Endodermal cell (in vitro differentiated cells): ENCODE measurements around the gene CD69. TPM values are rescaled to one million over a fixed set of nuclear protein-coding genes. Genes with fewer than 3 reads are reported as not detected.

ENCODE experiments used
- DNase-seq: peaks from one replicate; pipeline ENCODE4 v3.0.0-alpha.2; 2017
- H3K27ac ChIP-seq: 2 replicates; pipeline ENCODE4 v1.5.1; 2013; ENCODE audit warnings: mild to moderate bottlenecking, low read depth, low read length, moderate library complexity
- H3K27me3 ChIP-seq: 2 replicates; pipeline ENCODE4 v1.6.1; 2013; ENCODE audit warnings: mild to moderate bottlenecking, low read length, moderate library complexity; ENCODE audit not compliant: insufficient read depth, control insufficient read depth, poor library complexity, severe bottlenecking
- H3K36me3 ChIP-seq: 2 replicates; pipeline ENCODE4 v1.7.0; 2013; ENCODE audit warnings: mild to moderate bottlenecking, low read length, moderate library complexity; ENCODE audit not compliant: control insufficient read depth, insufficient read depth
- H3K4me1 ChIP-seq: one replicate; pipeline ENCODE4 v1.7.0; 2013; ENCODE audit warnings: low read length; ENCODE audit not compliant: control insufficient read depth, insufficient read depth
- H3K4me3 ChIP-seq: 2 replicates; pipeline ENCODE4 v1.5.1; 2013; ENCODE audit warnings: mild to moderate bottlenecking, low read length, moderate library complexity
- H3K9ac ChIP-seq: 2 replicates; pipeline ENCODE4 v1.6.1; 2013; ENCODE audit warnings: mild to moderate bottlenecking, low read length, moderate library complexity; ENCODE audit not compliant: poor library complexity, severe bottlenecking; ENCODE audit errors: extremely low read depth
- H3K9me3 ChIP-seq: 2 replicates; pipeline ENCODE4 v1.6.1; 2013; ENCODE audit warnings: mild to moderate bottlenecking, low read length, moderate library complexity; ENCODE audit not compliant: control insufficient read depth
- H3K27ac Mint-ChIP-seq: 2 replicates; pipeline ENCODE4 v1.8.0; 2020; ENCODE audit warnings: mixed read lengths
- H3K27me3 Mint-ChIP-seq: 2 replicates; pipeline ENCODE4 v1.8.0; 2021; ENCODE audit warnings: mild to moderate bottlenecking, mixed read lengths; ENCODE audit not compliant: insufficient read depth
- H3K36me3 Mint-ChIP-seq: 2 replicates; pipeline ENCODE4 v1.8.0; 2020; ENCODE audit warnings: low read depth, mixed read lengths
- H3K4me1 Mint-ChIP-seq: 2 replicates; pipeline ENCODE4 v1.8.0; 2020; ENCODE audit warnings: mixed read lengths
- H3K4me3 Mint-ChIP-seq: 2 replicates; pipeline ENCODE4 v1.8.0; 2020; ENCODE audit warnings: mild to moderate bottlenecking, moderate library complexity, mixed read lengths
- H3K9me3 Mint-ChIP-seq: 2 replicates; pipeline ENCODE4 v1.8.0; 2020; ENCODE audit warnings: mild to moderate bottlenecking, mixed read lengths
- CTCF ChIP-seq: fragments of 200-600 bp; sonication (generic); conservative IDR thresholded peaks from 2 replicates; pipeline ENCODE4 v1.5.0; 2021; ENCODE audit warnings: antibody characterized with exemption, mild to moderate bottlenecking
- WGBS, 2 experiments: methylation state at CpG; one replicate each; pipeline versions ENCODE4 v1.1.5 to v1.1.7; 2013; ENCODE audit warnings: missing lambda C conversion rate in 2 of 2, mixed read lengths in 1 of 2; ENCODE audit not compliant: insufficient coverage in 1 of 2, insufficient read length in 1 of 2; 5-methylcytosine and 5-hydroxymethylcytosine counted together
- total RNA-seq, 2 donors: library from RNA; stranded (reverse); fragmentation: NEBNext Ultra II Directional in 1 of 2; extraction: Animal tissue kit (Norgen Biotek cat#: 25700) in 1 of 2; gene quantifications; 2 replicates in 1 of 2; 3 replicates in 1 of 2; pipeline ENCODE4 v1.2.1, GENCODE V29; 2021

CD69 gene
- total RNA-seq, 2 donors from 2014 or later = not detected

GRCh38 chr12:9731797-9732196 is 28.9 kb downstream of the CD69 start:
- TF ChIP-seq CTCF = no peak
- Mint-ChIP-seq H3K27me3 (no peaks in the 10 kb centered on the region), H3K9me3 (no peaks in the 10 kb centered on the region), H3K36me3 (no peaks in the 10 kb centered on the region), H3K27ac (no peak overlapping the region), H3K4me3 (no peak overlapping the region), H3K4me1 (no peaks in the 10 kb centered on the region)
- Histone ChIP-seq H3K27me3 (no peaks in the 10 kb centered on the region), H3K4me3 (no peak overlapping the region), H3K4me1 (no peaks in the 10 kb centered on the region), H3K36me3 (no peaks in the 10 kb centered on the region), H3K9me3 (no peaks in the 10 kb centered on the region), H3K27ac (no peak overlapping the region), H3K9ac (no peak overlapping the region)
- WGBS, 2 experiments = 83% methylated on average over 2 of the region's 2 CpGs; no CpG with 5 or more reads in 1 of the 2 experiments
- DNase-seq = no peak

GRCh38 chr12:9731393-9731792 is 29.3 kb downstream of the CD69 start:
- H3K4me3 Mint-ChIP-seq = no peak overlapping the region
- no peaks in the 10 kb centered on the region for H3K9me3 Mint-ChIP-seq
- H3K9ac ChIP-seq = no peak overlapping the region
- no peaks in the 10 kb centered on the region for H3K4me1 Mint-ChIP-seq
- no peak overlapping the region for H3K27ac ChIP-seq
- TF ChIP-seq CTCF = no peak
- H3K4me3 ChIP-seq = no peak overlapping the region
- H3K36me3 Mint-ChIP-seq = no peaks in the 10 kb centered on the region
- WGBS, 2 experiments = 100% methylated on average over 1 to 4 of the region's 6 CpGs
- H3K27me3 Mint-ChIP-seq = no peaks in the 10 kb centered on the region
- H3K4me1 ChIP-seq = no peaks in the 10 kb centered on the region
- no peak overlapping the region for H3K27ac Mint-ChIP-seq
- no peak for DNase-seq
- H3K9me3 ChIP-seq = no peaks in the 10 kb centered on the region
- H3K27me3 ChIP-seq = no peaks in the 10 kb centered on the region
- no peaks in the 10 kb centered on the region for H3K36me3 ChIP-seq

- H3K9me3 Mint-ChIP-seq = no peaks in the 10 kb centered on the region
- H3K4me3 ChIP-seq = no peak overlapping the region
- H3K9ac ChIP-seq = no peak overlapping the region
- no peaks in the 10 kb centered on the region for H3K4me1 Mint-ChIP-seq
- no peaks in the 10 kb centered on the region for H3K9me3 ChIP-seq
- no peaks in the 10 kb centered on the region for H3K4me1 ChIP-seq
- H3K36me3 Mint-ChIP-seq = no peaks in the 10 kb centered on the region
- no peak for TF ChIP-seq CTCF
- no peak for DNase-seq
- H3K27ac Mint-ChIP-seq = no peak overlapping the region
- H3K36me3 ChIP-seq = no peaks in the 10 kb centered on the region
- H3K4me3 Mint-ChIP-seq = no peak overlapping the region
- H3K27ac ChIP-seq = no peak overlapping the region
- H3K27me3 Mint-ChIP-seq = no peaks in the 10 kb centered on the region
- no peaks in the 10 kb centered on the region for H3K27me3 ChIP-seq
- 84 to 85% methylated on average over 5 to 6 of the region's 6 CpGs for WGBS, 2 experiments
These were observed 30.1 kb downstream of the CD69 start for GRCh38 chr12:9730591-9730990.
